CD4-positive, alpha-beta T cell treated with Interleukin-1 beta for 1 hour (primary cell): ENCODE measurements around the gene MAD1L1.
"Not testable (repeated sequence)": the region's sequence is repeated elsewhere in the genome, so short reads cannot be mapped to it uniquely, and the experiment has no call there.

Source experiments
- DNase-seq, 2 donors: peaks; one replicate each; pipeline ENCODE4 v3.0.0-alpha.2; 2020 to 2022

The MAD1L1 gene

DNA sequence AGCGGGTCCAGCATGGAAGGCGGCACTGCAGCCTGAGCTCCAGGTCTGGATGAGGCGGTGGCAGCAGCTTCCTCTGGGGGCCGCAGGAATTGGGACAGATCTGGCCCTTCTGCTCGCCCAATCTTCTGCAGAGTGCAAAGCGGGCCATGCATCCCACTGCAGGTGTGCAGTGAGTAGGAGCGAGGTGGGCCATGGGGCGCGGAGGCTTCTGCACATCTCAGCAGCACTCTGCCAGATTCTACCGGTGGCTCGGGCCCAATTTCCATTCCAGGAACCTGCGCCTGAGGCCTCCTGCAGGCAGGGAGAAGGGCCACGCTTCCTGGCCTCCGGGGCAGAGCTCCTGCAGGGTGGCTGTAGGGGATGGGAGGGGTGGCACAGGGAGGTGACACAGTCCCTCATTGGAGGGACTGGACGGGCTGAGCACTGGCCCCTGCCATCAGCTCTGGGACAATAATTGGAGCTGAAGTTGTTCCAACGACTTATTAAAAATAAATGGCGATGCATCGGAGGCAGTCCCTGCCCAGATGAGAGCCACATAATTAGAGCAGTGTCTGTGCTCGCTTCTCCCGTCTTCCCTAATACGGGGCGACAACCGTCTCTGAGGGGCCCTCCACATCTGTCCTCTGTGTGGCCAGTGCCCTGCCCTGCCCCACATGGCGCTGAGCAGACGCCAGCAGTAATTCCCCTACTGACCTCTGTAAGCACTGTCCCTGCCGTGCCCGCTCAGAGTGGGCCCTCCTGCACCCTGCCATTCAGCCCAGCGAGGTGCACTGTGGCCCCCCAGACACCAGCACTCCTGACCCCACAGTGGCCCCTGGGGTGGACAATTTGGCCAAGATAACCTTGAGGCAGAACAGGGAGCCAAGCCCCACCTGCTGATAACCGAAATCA is 365.1 kb downstream of the MAD1L1 start:
- no peak for DNase-seq

DNA sequence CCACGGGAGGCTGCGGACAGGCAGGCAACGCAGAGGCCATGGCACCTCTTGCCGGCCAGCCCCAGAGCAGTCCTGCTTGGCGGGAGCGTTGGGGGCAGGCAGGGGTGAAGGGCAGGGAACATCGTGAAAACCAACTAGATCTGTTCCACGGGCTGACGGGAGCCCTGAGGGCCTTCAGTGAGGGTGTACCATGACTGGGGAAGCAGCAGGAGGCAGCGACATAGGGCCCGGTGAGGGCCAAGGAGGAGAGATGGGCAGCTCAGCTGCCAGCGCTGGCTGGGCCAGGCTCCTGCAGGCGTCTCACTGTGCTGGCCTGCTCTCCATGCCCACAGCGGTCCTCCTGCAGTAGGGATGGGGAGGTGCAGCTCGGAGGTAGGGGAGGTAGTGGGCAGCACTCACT is 366.1 kb downstream of the MAD1L1 start:
- no peak for DNase-seq

DNA sequence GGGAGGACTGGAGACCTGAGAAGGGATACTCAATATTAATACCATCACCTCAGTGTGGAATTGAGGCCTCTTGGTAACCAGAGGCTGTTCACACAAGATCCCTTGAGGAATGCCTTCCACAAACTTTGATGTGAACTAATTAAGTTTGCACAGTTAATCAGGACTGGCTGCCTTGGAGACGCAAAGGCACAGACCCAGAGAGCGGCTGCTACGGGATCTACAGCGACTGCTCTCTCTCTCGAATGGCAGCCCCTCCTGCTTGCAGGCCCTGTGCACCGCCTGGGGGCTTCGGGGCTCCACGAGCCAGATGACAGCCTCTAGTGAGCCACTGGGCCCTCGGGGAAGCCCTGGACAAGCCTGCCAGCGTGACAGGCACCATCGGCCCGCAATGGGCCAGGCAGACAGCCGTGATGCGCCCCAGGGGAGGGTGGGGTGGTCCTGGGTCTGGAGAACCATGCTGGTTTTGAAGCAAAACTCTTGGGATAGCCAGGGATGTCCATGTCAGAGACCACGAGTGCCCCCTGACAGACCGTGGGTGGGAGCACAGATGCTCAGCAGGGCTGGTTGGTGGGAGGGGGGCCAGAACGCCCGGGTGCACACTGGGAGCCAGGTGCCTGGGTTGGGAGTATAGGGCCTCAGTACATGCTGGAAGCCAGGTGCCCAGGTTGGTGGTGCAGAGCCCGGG is 367.0 kb downstream of the MAD1L1 start:
- no peak for DNase-seq

DNA sequence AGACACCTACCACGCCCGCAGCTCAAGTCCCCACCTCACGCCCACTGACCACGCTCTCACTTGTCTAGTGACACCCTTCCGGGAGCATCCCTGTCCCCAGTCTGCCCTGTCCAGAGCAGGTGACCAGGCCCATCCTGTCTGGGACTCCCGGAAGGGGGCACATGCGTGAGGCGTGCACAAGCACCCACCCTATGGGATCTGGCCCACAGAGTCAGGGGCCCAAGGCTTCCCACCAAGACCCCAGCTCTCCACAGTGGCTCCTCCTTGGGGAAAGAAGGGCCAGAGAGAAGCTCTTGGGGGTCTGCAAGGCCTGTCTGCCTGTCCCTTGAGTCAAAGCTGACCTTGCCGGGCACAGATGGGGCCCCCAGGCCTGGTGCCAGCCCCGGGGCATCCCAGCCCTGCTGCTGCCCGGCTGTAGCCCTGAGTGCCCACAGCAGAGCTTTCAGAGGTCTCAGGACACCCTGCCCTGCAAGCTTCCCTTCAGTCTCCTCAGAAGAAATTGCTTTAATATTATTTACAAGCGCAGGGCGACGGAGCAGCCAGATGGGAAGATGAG is 367.7 kb downstream of the MAD1L1 start:
- DNase-seq = no peak

DNA sequence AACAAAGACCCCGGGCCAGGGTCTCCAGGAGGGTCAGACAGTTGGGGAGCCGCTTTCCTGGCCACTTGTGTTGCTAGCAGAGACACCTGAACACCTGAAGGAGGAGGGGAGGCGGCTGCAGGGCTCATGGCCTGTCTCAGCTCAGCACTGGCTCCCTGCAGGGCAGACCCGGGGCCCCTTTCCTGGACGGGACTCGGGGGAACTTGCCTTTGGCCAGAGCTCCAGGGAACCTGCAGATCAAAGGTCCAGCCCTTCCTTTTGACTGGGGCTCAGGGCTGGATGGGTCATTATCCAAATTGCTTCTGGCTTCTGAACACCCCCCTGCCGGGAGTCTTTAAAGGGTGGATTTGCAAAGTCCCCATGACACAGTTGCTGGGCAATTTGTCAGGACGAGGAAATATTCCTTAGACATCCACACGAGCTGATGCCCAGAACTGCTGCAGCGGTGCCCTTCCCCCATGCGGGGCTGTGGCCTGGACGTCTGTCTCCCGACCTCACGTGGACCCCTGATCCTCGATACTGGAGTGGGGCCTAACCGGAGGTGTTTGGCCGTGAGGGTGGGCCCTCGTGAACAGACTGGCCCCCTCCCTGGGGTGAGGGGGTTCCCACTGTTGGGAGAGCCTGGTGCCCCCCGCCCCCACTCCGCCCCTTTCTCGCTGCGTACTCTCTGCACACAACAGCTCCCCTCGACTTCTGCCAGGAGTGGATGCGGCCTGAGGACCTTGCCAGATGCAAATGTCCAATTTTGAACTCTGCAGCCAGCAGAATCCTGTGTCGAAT is 368.4 kb downstream of the MAD1L1 start:
- no peak for DNase-seq

DNA sequence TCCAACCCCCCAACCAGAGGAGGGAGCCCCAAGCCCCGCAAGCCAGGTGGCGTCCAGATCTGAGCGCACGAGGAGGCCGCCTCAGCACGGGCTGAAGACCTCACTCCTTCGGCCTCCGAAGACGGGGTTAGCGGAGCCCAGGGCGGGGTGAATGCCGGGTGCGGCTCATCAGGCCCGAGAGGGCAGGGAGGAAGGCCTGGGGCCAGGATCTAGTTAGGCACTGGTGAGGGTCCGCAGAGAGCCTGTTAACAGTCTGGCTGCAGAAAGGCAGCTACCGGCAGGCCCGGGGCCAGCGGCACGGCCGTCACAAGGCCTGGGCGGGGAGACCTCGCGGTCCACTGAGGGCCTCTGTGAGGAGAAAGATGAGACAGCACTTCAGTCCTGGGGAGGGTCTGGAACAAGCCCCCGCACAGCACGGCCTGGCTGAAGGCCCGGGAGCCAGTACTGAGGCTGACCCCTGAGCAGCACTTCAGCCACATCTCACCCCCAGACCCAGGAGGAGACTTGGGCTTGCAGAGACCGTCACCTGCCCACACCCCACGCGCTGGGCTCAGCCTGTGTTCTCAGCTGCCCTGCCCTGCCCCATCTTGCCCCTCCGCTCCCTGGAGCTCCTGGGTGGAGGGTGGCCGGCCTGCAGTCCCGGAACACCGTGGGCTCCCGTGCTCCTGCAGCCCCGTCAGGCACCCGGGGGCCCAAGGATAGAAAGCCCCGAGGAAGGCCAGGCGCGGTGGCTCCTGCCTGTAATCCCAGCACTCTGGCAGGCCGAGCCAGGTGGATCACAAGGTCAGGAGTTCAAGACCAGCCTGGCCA is 369.4 kb downstream of the MAD1L1 start:
- DNase-seq = no peak

DNA sequence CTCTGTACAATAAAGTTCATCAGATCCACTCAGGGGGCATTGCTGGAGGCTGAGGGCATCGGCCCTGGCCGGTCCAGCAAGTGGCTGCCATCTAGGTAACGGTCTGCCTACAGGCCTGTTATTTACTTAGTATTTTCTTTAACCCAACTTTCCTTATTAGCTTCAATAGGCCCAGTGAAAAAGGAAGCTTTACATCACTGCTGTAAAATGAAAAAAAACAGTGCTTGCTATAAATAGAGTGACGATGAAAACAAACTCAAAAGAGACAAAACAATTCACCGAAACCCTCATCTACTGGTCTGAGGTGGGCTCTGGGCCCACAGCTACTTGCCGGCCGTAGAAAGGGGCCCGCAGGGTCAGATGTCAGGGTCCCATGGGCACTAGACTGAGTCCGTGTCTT is 370.2 kb downstream of the MAD1L1 start:
- no peak for DNase-seq

DNA sequence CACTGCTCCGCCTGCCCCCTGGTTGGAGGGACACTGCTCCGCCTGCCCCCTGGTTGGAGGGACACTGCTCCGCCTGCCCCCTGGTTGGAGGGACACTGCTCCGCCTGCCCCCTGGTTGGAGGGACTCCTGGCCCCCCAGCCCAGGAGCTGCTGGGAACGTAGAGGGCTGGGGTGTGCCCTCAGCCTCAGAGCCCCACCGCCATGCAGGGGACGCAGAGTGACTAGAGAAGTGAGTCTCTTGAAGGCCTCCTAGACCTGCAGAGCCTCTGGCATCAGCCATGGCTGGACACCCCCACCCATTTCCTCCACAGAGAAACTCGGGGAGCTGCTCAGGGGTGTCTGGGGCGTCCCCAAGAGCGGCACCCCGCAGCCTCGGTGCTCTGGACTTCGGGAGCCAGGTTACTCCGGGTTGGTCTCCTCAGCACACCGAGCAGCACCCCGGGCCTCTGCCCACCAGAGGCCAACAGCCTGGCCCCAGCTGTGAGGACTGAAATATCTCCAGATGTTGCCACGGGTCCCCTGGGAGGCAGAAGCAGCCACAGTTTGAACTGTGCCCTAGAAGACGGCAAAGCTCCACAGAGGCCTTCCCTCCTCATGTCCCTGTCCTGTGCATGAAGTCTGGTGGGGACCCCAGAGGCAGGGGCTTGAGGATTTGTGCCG is 370.8 kb downstream of the MAD1L1 start:
- no peak for DNase-seq

DNA sequence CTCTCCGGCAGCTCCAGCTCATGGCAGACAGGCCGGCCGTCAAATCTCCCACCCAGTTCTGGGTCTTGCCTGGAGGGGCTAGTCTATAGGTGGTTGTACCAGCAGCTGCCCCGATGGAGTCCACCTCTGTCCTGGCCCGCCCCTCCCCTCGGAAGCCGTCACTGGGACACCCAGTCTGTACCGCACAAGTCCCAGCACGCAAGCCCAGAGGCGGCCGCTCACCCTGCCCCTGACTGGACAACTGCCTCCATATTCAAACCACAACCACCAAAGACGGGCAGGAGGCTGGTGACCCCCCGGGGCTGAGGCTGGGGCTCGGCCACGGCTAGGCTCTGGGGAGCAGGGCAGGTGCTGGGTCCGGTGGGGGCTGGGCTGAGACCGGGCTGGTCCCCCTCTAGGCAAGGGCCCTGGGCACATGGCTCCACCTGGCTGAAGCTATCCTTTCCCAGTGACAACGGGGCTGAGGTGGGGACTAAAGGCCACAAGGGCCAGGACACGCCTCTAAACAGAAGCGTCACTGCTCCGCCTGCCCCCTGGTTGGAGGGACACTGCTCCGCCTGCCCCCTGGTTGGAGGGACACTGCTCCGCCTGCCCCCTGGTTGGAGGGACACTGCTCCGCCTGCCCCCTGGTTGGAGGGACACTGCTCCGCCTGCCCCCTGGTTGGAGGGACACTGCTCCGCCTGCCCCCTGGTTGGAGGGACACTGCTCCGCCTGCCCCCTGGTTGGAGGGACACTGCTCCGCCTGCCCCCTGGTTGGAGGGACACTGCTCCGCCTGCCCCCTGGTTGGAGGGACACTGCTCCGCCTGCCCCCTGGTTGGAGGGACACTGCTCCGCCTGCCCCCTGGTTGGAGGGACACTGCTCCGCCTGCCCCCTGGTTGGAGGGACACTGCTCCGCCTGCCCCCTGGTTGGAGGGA is 371.6 kb downstream of the MAD1L1 start:
- DNase-seq = not testable (repeated sequence)

DNA sequence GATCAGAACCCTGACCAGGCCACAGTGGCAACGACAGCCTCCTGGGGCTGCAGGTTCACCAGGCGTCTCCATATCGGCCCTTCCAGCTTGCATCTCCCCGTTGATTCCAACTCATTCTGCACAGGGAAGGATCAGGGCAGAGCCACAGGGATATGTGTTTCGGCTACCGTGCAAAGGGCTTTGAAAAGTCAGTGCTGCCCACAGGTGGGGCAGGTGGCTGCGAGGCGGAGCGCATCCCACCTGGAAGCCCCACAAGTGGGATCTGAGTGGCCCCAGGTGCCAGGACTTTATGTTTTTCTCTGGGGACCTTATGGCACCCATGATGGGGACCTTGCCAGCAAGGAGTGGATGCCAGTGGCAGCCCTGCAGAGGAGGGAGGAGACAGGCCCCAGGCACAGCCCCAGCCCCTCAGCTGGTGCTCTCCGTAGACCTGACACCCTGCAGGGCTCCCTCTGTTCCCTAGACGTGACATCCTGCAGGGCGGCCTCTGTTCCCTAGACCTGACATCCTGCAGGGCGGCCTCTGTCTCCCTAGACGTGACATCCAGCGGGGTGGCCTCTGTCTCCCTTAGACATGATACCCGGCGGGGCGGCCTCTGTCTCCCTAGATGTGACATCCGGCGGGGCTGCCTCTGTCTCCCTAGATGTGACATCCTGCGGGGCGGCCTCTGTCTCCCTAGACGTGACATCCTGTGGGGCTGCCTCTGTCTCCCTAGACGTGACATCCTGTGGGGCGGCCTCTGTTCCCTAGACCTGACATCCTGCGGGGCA is 373.3 kb downstream of the MAD1L1 start:
- DNase-seq = no peak

DNA sequence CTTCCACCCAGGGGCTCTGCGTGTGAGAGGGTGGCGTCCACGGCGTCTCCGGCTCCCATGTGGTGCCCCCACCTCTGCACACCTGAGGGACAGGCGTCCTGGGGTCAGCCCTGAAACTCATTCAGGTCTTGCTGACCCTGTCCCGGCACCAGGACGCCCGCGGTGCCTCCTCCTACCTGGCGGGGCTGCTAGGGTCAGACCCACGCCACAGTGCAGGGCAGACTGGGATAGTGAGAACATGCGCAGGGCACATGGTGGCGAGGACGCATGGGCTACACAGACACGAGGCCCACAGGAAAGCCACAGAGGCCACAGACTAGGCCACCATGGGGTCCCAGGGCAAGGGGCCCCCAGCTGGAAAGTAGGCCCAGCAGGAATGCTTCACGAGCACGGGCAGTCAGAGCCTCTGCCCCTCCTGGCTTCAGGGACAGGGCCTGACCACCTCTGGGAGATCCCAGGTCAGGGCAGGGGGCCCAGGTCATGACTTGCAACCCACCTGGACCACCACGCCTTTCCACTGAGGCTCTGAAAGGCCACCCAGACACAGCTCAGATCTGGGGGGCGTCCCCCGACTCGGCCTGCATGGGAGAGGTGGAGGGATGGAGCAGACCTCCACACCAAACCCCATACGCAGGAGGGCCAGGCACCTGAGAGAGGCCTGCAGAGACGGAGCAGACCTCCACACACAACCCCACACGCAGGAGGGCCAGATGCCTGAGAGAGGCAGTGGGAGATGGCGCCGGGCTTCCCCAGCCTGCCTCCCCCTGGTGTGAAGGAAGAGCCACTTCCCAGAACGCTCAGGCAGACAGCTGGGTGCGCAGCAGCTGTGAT is 374.1 kb downstream of the MAD1L1 start:
- DNase-seq = no peak

DNA sequence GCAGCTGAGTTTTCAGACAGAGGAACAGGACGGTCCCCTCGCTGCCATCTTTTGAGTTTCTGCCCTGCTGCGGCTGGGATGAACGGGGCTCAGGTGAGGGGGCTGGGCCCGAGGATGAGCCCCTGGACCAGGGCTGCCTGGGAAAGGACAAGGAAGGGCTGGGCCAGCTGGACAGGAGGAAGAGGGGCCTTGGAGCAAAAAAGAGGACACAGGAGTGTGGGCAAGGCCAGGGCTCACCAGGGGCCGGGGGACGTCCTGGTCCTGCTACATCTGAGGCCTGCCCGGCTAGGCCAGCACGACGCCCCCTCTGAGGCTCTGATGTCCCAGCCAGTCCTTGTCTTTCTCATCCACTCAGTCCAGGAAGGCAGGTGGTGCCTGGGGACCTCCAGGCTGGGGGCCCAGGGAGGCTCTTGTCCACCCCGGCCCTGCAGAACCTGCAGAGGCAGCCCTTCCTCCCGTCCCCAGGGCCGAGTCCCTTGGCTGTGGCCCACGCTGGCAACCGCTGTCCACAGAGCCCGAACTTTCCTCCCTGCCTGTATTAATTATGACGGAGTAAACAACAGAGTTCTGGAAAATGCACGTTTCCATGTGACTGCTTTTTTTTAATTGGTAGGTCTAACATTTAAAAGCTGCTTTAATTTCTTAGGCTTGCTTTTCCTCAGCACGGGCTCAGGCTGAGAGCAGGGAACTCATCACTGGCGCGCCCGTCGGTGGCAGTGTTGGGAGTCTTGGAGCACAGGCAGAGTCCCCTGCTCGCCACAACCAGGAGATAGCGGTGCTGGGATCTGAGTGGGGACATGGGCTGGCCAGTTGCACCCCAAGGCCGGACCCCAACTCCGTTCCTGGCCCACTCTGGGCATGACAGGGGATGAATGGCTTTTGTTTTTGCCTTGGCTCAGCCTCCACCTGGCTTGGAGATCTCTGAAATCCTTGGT is 375.0 kb downstream of the MAD1L1 start:
- DNase-seq = no peak

DNA sequence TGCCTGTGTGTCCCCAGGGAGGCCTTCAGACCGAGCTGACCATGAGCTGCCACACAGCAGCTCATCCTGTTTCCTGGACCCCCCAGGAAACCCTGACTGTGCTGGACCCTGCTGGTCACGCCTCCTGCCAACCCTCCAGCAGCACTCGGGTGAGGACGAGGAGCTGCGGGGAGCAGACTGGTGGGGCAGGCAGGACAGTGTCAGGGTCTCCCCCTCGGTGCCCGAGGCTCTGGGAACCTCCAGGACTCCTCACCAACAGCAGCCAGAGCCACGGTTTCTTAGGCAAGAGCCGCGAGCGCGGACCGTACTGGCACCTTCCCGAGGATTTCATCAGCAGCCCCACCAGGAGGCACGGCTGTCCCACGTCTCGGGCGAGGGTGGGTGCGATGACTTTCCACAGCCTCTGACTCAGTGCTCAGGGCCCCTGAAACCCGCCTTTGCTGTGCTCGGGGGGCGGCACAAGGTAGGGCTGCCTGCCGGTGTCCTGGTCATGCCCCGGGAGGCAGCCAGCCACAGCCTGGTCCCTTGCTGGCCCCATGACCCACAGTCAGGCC is 375.8 kb downstream of the MAD1L1 start:
- DNase-seq = no peak

DNA sequence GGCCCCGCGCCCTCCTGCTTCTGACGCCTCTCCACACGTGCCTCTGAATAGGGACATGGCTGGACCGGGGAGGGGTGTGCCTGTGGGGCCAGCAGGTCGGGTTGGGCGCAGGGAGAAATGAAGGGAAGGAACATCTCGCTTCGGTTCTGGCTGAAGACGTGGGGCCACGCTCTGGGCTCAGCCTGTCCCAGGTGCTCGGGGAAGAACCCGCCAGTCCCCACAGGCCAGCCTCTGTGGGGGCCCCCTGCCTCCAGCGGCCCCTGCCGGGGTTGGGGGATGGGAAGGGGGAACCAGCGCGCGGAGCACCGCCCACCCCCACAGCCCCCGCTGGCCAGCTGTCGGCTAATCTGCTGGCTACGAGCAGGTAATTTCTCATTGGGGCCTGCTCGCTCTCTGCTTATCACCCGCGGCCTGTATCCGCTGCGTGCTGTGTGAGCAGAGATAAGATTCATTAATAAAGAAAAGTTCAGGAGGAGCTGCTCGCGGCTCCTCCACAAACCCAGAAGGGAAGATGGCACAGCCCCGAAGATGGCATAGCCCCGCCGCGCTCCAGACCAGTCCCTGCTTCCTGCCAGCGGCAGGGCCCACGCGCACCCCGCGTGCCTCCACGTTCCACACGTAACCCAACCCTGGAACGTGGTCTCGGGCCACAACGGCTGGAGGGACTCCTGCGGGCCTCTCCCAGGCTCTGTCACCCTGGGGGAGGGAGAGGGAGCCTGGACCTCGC is 376.4 kb downstream of the MAD1L1 start:
- DNase-seq = no peak

DNA sequence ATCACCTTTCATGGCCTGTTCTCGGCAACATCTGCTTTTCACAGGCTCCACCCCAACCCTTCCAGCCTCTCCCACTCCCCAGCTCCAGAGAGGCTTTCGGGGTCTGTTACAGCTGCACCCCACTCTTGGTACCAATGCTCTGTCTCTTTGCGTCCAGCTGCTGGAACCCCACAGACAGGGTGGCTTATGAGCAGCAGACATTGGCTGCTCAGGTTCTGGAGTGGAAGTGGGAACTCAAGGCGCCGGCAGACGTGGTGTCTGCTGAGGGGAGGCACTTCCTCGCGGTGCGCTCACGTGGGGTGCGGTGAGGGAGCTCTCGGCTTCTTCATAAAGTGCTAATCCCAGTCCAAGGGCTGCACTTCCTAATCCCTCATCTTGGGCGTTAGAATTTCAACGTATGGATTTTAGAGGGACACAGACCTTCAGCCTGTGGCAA is 377.0 kb downstream of the MAD1L1 start:
- no peak for DNase-seq

DNA sequence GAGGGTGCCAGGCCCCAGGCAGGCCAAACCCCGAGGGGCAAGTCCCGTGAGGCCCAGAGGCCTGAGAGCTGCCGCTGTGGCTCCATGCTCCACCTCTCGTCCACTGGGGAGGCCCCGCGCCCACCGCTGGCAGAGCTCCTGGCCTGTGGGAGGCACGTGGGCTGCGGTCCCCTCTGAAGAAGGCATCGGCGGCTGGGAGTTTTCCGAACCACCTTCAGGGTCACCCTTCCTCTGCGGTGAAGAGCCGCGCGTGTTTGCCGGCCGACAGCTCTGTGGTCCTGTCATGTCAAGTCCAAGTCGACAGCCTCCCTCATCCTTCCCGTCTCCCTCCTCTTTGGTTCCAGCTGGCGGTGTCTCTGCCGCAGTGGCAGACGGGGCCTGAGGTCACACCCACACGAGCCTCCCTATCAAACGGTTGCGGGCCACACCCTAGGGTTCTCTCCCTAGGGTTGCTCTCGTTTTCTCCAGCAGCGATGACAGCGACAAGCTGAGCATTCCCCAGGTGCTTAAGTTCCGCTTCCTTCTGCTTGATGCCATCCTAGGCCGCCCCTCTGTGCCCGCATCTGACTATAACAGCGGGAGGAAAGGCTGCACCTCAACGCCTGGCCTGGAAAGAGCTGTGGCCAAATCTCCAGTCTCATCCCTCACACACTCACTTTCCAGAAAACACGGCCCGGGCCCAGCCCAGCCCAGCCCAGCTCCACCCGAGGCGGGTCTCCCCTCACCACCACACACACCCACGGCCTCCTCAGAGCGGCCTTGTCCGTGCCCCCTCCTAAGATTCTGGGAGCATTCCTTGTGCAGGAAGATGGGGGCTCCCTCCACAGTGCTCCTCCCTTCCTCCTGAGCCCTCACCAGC is 377.6 kb downstream of the MAD1L1 start:
- no peak for DNase-seq
